ENCODE results near the gene GULP1. TPM values are rescaled to one million over a fixed set of nuclear protein-coding genes. Genes with fewer than 3 reads are reported as not detected.

The GULP1 gene
- total RNA-seq, 1 donor, result 21.7 TPM

GRCh38 chr2:188303363-188304031, 11.8 kb downstream of the GULP1 start:
- Histone ChIP-seq H4K20me1 (ENCODE audit: insufficient read depth, low read length) (no peaks in the 10 kb centered on the region), H3K79me2 (ENCODE audit: insufficient read depth, low read length) (no peaks in the 10 kb centered on the region), H3K4me2 (ENCODE audit: insufficient read depth, low read length) (peak overlapping the region; percentile 11), H3K27ac (ENCODE audit: low read depth, low read length) (no peak overlapping the region), H3K36me3 (ENCODE audit: insufficient read depth, low read length) (no peaks in the 10 kb centered on the region), H3K9me3 (ENCODE audit: low read depth, low read length) (no peaks in the 10 kb centered on the region), H3K27me3 (ENCODE audit: insufficient read depth, low read length) (no peaks in the 10 kb centered on the region), H2AFZ (ENCODE audit: low read length) (no peak overlapping the region), H3K4me3 (ENCODE audit: insufficient read depth, low read length) (no peak overlapping the region), H3K4me1 (ENCODE audit: insufficient read depth, low read length) (peaks cover 10% of the 10 kb centered on the region)
- peak; percentile 71 for DNase-seq (ENCODE audit: insufficient read length, low spot score, missing footprints)
- no peak for TF ChIP-seq CTCF (IDR thresholded peaks at IDR 0.05; ENCODE audit: extremely low read depth, low read depth, low read length)

GRCh38 chr2:188305271-188305670, 13.6 kb downstream of the GULP1 start:
- no peak for DNase-seq (ENCODE audit: insufficient read length, low spot score, missing footprints)
- Histone ChIP-seq H3K4me3 (ENCODE audit: insufficient read depth, low read length) (no peak overlapping the region), H4K20me1 (ENCODE audit: insufficient read depth, low read length) (no peaks in the 10 kb centered on the region), H3K27me3 (ENCODE audit: insufficient read depth, low read length) (no peaks in the 10 kb centered on the region), H2AFZ (ENCODE audit: low read length) (no peak overlapping the region), H3K36me3 (ENCODE audit: insufficient read depth, low read length) (no peaks in the 10 kb centered on the region), H3K4me2 (ENCODE audit: insufficient read depth, low read length) (no peak overlapping the region), H3K4me1 (ENCODE audit: insufficient read depth, low read length) (peaks cover 10% of the 10 kb centered on the region), H3K79me2 (ENCODE audit: insufficient read depth, low read length) (no peaks in the 10 kb centered on the region), H3K9me3 (ENCODE audit: low read depth, low read length) (no peaks in the 10 kb centered on the region), H3K27ac (ENCODE audit: low read depth, low read length) (no peak overlapping the region)
- TF ChIP-seq CTCF (IDR thresholded peaks at IDR 0.05; ENCODE audit: extremely low read depth, low read depth, low read length), result no peak

GRCh38 chr2:188306271-188306670, 14.6 kb downstream of the GULP1 start:
- TF ChIP-seq CTCF (IDR thresholded peaks at IDR 0.05; ENCODE audit: extremely low read depth, low read depth, low read length), result no peak
- Histone ChIP-seq H3K4me3 (ENCODE audit: insufficient read depth, low read length) (no peak overlapping the region), H3K4me2 (ENCODE audit: insufficient read depth, low read length) (no peak overlapping the region), H3K27me3 (ENCODE audit: insufficient read depth, low read length) (no peaks in the 10 kb centered on the region), H2AFZ (ENCODE audit: low read length) (no peak overlapping the region), H3K9me3 (ENCODE audit: low read depth, low read length) (no peaks in the 10 kb centered on the region), H3K79me2 (ENCODE audit: insufficient read depth, low read length) (no peaks in the 10 kb centered on the region), H3K36me3 (ENCODE audit: insufficient read depth, low read length) (no peaks in the 10 kb centered on the region), H4K20me1 (ENCODE audit: insufficient read depth, low read length) (no peaks in the 10 kb centered on the region), H3K4me1 (ENCODE audit: insufficient read depth, low read length) (peaks cover 10% of the 10 kb centered on the region), H3K27ac (ENCODE audit: low read depth, low read length) (no peak overlapping the region)
- DNase-seq (ENCODE audit: insufficient read length, low spot score, missing footprints), result no peak

- Histone ChIP-seq H3K27me3 (ENCODE audit: insufficient read depth, low read length) (no peaks in the 10 kb centered on the region), H3K4me1 (ENCODE audit: insufficient read depth, low read length) (peaks cover 10% of the 10 kb centered on the region), H2AFZ (ENCODE audit: low read length) (no peak overlapping the region), H3K79me2 (ENCODE audit: insufficient read depth, low read length) (no peaks in the 10 kb centered on the region), H3K9me3 (ENCODE audit: low read depth, low read length) (no peaks in the 10 kb centered on the region), H3K4me3 (ENCODE audit: insufficient read depth, low read length) (no peak overlapping the region), H3K36me3 (ENCODE audit: insufficient read depth, low read length) (no peaks in the 10 kb centered on the region), H4K20me1 (ENCODE audit: insufficient read depth, low read length) (no peaks in the 10 kb centered on the region), H3K4me2 (ENCODE audit: insufficient read depth, low read length) (no peak overlapping the region), H3K27ac (ENCODE audit: low read depth, low read length) (no peak overlapping the region)
- no peak for TF ChIP-seq CTCF (IDR thresholded peaks at IDR 0.05; ENCODE audit: extremely low read depth, low read depth, low read length)
- peak; percentile 65 for DNase-seq (ENCODE audit: insufficient read length, low spot score, missing footprints)
Measured at GRCh38 chr2:188307850-188308283, 16.2 kb downstream of the GULP1 start.
